Right lobe of liver (tissue), 6 donors: ENCODE measurements around the gene DAP3. TPM values are rescaled to one million over a fixed set of nuclear protein-coding genes. Genes with fewer than 3 reads are reported as not detected.
"Not testable (repeated sequence)": the region's sequence is repeated elsewhere in the genome, so short reads cannot be mapped to it uniquely, and the experiment has no call there.

Experiments
- ATAC-seq, 4 donors: fragments of 200-7000 bp; cut with Tn5 transposase; one replicate each; pipeline ENCODE4 v1.9.1; 2020; ENCODE audit warnings: mild to moderate bottlenecking in 4 of 4, moderate library complexity in 4 of 4
- DNase-seq, 3 donors: peaks; one replicate each; pipeline ENCODE4 v3.0.0-alpha.2; 2020
- H3K27ac ChIP-seq, 3 donors: fragments of 200-600 bp; one replicate each; pipeline ENCODE4 v1.8.0; 2022
- H3K27me3 ChIP-seq, 2 donors: fragments of 200-600 bp; one replicate each; pipeline ENCODE4 v1.8.0; 2022
- H3K36me3 ChIP-seq, 4 donors: fragments of 200-600 bp; sonication (generic) in 1 of 4; one replicate each; pipeline versions ENCODE4 v1.5.1 to v1.8.0; 2017 to 2022; ENCODE audit warnings: control low read depth in 1 of 4
- H3K4me1 ChIP-seq, 4 donors: fragments of 200-600 bp; sonication (generic) in 1 of 4; one replicate each; pipeline versions ENCODE4 v1.5.1 to v1.8.0; 2017 to 2022; ENCODE audit warnings: control low read depth in 1 of 4
- H3K4me3 ChIP-seq, 3 donors: fragments of 200-600 bp; one replicate each; pipeline ENCODE4 v1.8.0; 2022
- H3K9me3 ChIP-seq, 4 donors: fragments of 200-600 bp; sonication (generic) in 1 of 4; one replicate each; pipeline versions ENCODE4 v1.5.1 to v1.8.0; 2017 to 2022; ENCODE audit warnings: control low read depth in 1 of 4
- CTCF ChIP-seq, 4 donors: fragments of 200-600 bp in 3 of 4; fragments of 450-650 bp in 1 of 4; IDR thresholded peaks; one replicate each; pipeline versions ENCODE4 v1.5.1 to v1.8.0; 2016 to 2022; ENCODE audit warnings: antibody characterized with exemption in 4 of 4, mild to moderate bottlenecking in 2 of 4
- POLR2A ChIP-seq: fragments of 450-650 bp; IDR thresholded peaks from one replicate; pipeline ENCODE4 v1.6.1; 2017; ENCODE audit warnings: antibody characterized with exemption, mild to moderate bottlenecking
- WGBS: methylation state at CpG from one replicate; pipeline ENCODE4 v1.1.6; 2018; ENCODE audit warnings: low coverage, low lambda C conversion rate; ENCODE audit not compliant: insufficient coverage; ENCODE audit errors: missing lambda C conversion rate; 5-methylcytosine and 5-hydroxymethylcytosine counted together
- intact Hi-C, 2 donors: fragments of 100-400 bp; cut with DNase I; formaldehyde crosslinking; loops; one replicate each; pipeline versions ENCODE4 v1.11.2 to v1.14.1; 2022
- total RNA-seq, 6 experiments: library from RNA; depleted of rRNA in 2 of 6; stranded (reverse); fragments of >200 nt in 2 of 6; fragmentation: NEBNext Ultra II Directional in 3 of 6; extraction: Animal tissue kit (Norgen Biotek cat#: 25700) in 3 of 6; gene quantifications; one replicate each; pipeline versions ENCODE4 v1.1.0 to v1.2.4, GENCODE V29; 2016 to 2023
- donor health status: DM: no; HTN: yes; CAD: no.
- donor health status: DM: no; HTN: no; CAD: no.
- donor health status: DM: no; HTN: no; CAD: no.
- donor health status: DM: no; HTN: yes; CAD: no.
- donor health status: DM: no; HTN: yes; CAD: no.

Gene DAP3
- total RNA-seq, 6 experiments from 2014 or later: 53.9 to 136 (median 65.7) TPM

GRCh38 chr1:155680531-155680930, 8.4 kb upstream of the DAP3 start:
- Histone ChIP-seq H3K4me3 (no peak overlapping the region), H3K27me3 (no peaks in the 10 kb centered on the region), H3K4me1 (peaks cover 0 to under 1% (median 0%) of the 10 kb centered on the region in 4 donors), H3K36me3 (peaks cover 0 to 45% (median 16%) of the 10 kb centered on the region in 4 donors), H3K9me3 (no peaks in the 10 kb centered on the region), H3K27ac (no peak overlapping the region)
- TF ChIP-seq CTCF (IDR thresholded peaks at IDR 0.05) (no peak), POLR2A (no peak)
- ATAC-seq: no peak
- WGBS: 91% methylated on average over 6 of the region's 6 CpGs
- DNase-seq: no peak
- intact Hi-C loops: no loop called here

- WGBS: 75% methylated on average over 2 of the region's 2 CpGs
- H3K4me1 ChIP-seq: peaks cover 0 to 12% (median 0%) of the 10 kb centered on the region in 4 donors
- no peak for ATAC-seq
- no peaks in the 10 kb centered on the region for H3K9me3 ChIP-seq
- no peak overlapping the region for H3K27ac ChIP-seq
- no peak overlapping the region for H3K4me3 ChIP-seq
- H3K36me3 ChIP-seq: peaks cover 0 to 32% (median 10%) of the 10 kb centered on the region in 4 donors
- intact Hi-C loops: no loop called here
- DNase-seq: no peak
- TF ChIP-seq CTCF (IDR thresholded peaks at IDR 0.05) (no peak), POLR2A (no peak)
- no peaks in the 10 kb centered on the region for H3K27me3 ChIP-seq
Observed at GRCh38 chr1:155681776-155682175, 7.1 kb upstream of the DAP3 start.

GRCh38 chr1:155687705-155688323, 1.1 kb upstream of the DAP3 start:
- H3K9me3 ChIP-seq, intact Hi-C loops, H3K27me3 ChIP-seq, H3K36me3 ChIP-seq: not testable (repeated sequence)
- H3K27ac ChIP-seq: peak overlapping the region; percentile 99 to 100 (median 99)
- peaks cover 0 to 26% (median 5%) of the 10 kb centered on the region in 4 donors for H3K4me1 ChIP-seq
- DNase-seq: peak in 1 of 3 donors; percentile 54
- ATAC-seq: peak; percentile 46 to 68 (median 54)
- H3K4me3 ChIP-seq: peak overlapping the region; percentile 95 to 98 (median 96)
- WGBS: under 1% methylated on average over 28 of the region's 35 CpGs

GRCh38 chr1:155688324-155689080, 389 bp upstream of the DAP3 start, which contains the start of gene YY1AP1:
TSS of gene YY1AP1 (minus strand) at chr1:155688774. CDS start at chr1:155680436, 8,338 bp downstream.
- ATAC-seq (peak; percentile 93 to 96 (median 94)), DNase-seq (peak; percentile 95 to 96 (median 95))
- WGBS: 0% methylated on average over 15 of the region's 81 CpGs
- H3K27me3 ChIP-seq: no peaks in the 10 kb centered on the region
- peaks cover 0 to 7% (median 0%) of the 10 kb centered on the region in 4 donors for H3K36me3 ChIP-seq
- H3K4me3 ChIP-seq: peak within 1 kb of the TSS; percentile 95 to 98 (median 96)
- peak within 1 kb of the TSS; percentile 99 to 100 (median 99) for H3K27ac ChIP-seq
- H3K4me1 ChIP-seq: peaks cover 0 to 26% (median 5%) of the 10 kb centered on the region in 4 donors
- H3K9me3 ChIP-seq: no peaks in the 10 kb centered on the region
- intact Hi-C loops: no loop called here
- TF ChIP-seq POLR2A: peak; percentile 64
- no peak for TF ChIP-seq CTCF (IDR thresholded peaks at IDR 0.05)
